Skin epidermis (tissue), 12 donors: ENCODE measurements around the gene BMP8B.
"Not testable (repeated sequence)": the region's sequence is repeated elsewhere in the genome, so short reads cannot be mapped to it uniquely, and the experiment has no call there.

ENCODE experiments used
- H3K27ac ChIP-seq, 21 experiments: fragments of 200-600 bp; sonication (generic) in 11 of 21; one replicate each; pipeline ENCODE4 v1.5.0; 2020; ENCODE audit warnings: mild to moderate bottlenecking in 3 of 21, inconsistent platforms in 2 of 21, moderate library complexity in 2 of 21
- H3K4me3 ChIP-seq, 7 experiments: fragments of 200-600 bp; sonication (generic) in 2 of 7; one replicate each; pipeline ENCODE4 v1.5.0; 2020; ENCODE audit warnings: inconsistent platforms in 2 of 7, mild to moderate bottlenecking in 2 of 7, moderate library complexity in 1 of 7

The BMP8B gene

GRCh38 chr1:39788758-39789570 is at the start of gene BMP8B:
Gene BMP8B (minus strand): TSS chr1:39788865. CDS start chr1:39788485, 380 bp downstream.
- peak within 1 kb of the TSS; percentile 27 to 59 (median 39) for H3K4me3 ChIP-seq
- H3K27ac ChIP-seq: peak within 1 kb of the TSS in 8 of 21 experiments; percentile 24 to 56 (median 40)

- Histone ChIP-seq H3K27ac (peak overlapping the region in 1 of 21 experiments; percentile 18), H3K4me3 (no peak overlapping the region)
Measured at GRCh38 chr1:39836595-39837110, 48.0 kb upstream of the BMP8B start.

DNA sequence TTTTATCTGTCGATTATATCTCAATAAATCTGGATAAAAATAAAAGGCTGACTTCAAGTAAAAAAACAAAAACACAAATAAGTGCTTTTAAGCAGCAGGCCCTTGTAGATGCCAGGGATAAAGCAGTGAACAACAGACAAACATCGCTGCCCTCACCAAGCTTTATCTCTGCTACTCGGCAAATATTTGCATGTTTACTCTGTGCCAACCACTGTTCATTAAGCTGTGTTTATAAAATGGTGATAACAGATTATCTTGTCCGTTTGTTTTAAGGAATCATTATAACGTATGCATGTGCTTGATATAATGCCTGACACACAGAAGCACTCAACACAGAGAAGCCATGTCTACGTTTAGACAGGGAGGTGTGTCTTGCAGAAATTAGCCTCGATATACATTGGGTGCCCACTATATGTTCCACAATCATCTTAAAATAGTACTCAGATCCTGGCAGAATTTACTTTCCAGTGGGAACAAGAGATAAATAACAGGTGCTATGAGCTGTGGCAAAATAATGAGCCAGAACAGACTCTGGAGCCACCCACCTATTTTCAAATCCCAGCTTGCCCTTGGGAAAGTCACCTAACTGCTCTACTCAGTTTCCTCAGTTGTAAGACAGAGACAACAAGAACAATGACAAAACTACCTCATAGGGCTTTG is 47.4 kb upstream of the BMP8B start:
- Histone ChIP-seq H3K27ac (no peak overlapping the region), H3K4me3 (no peak overlapping the region)

GRCh38 chr1:39835110-39835509 is 46.4 kb upstream of the BMP8B start:
- no peak overlapping the region for H3K27ac ChIP-seq
- no peak overlapping the region for H3K4me3 ChIP-seq

GRCh38 chr1:39833621-39834385 is 45.1 kb upstream of the BMP8B start:
- H3K4me3 ChIP-seq: no peak overlapping the region
- no peak overlapping the region for H3K27ac ChIP-seq

DNA sequence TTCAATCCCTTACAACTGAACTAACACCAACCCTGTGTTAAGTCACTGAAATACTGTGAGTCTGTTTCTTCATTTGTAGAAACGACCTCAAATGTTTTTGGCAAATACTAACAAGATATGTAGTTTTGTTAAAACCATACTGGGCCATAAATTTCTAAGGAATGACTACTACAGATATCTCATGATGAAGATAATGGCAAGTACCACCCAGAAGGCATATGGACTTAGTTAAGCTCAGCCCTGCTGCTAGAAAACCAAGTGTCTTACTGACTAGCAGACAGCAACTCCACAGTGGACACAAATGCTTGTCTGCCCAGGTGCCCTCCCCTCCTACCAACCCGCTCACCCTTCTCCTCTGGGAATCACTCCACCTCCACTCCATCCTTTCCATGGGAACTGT is 44.5 kb upstream of the BMP8B start:
- Histone ChIP-seq H3K27ac (peak overlapping the region in 2 of 21 experiments; percentile 27 to 44), H3K4me3 (no peak overlapping the region)

- no peak overlapping the region for H3K27ac ChIP-seq
- no peak overlapping the region for H3K4me3 ChIP-seq
Measured at GRCh38 chr1:39832294-39832693, 43.6 kb upstream of the BMP8B start.

DNA sequence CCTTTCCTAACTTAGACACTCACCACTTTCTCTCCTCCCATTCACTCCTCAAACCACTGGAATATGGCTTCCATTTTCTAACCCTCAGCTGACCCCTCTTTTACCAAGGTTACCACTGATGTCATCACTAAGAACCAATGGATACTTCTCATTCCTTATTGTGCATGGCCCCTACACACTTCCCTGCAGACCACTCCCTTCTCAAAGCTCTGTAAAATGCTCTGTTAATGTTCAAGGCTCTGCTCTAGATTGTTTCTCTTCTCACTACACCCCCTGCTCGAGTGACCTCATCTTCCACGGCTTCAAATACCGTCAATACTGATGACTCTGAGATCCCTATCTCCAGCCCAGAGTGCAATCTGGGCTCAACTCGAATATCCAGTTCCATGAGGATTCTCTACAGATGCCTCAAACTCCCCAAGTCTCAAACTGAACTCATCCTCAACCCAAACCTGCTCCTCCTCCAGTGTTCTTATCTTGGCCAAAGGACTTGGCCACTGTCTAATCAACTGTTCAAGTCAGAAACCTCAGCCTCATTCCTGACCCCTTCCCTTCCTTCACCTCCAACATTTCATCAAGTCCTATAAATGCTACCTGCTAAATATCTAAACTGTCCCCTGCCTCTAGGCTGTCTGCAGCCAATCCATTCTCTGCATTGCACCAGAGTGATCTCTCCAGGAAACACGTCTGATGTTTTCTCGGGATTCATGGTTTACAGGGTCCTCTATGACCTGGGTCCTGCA is 41.3 kb upstream of the BMP8B start:
- no peak overlapping the region for H3K4me3 ChIP-seq

DNA sequence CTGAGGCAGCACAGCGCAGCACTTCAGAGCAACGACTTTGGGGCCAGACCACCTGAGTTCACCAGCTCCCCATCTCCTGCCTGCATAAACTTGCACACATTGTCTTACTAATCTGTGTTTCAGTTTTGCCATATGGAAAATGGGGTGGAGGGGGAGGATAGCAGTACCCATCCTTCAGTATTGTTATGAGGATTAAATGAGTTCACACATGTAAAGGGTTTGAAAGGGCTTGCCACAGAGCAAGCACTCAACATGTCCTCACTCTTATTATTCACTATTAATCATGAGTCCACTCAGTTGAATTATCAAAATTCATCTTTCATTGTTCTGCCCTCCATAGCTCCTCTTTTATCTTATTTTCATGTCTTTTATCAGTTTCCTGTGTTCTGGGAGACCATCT is 40.1 kb upstream of the BMP8B start:
- Histone ChIP-seq H3K27ac (no peak overlapping the region), H3K4me3 (no peak overlapping the region)

More for the DNA sequence above, 41.3 kb upstream of the BMP8B start:
- peak overlapping the region in 3 of 21 experiments; percentile 25 to 58 (median 49) for H3K27ac ChIP-seq

- not testable (repeated sequence) for H3K4me3 ChIP-seq, H3K27ac ChIP-seq
Measured at GRCh38 chr1:39828255-39828654, 39.6 kb upstream of the BMP8B start.

DNA sequence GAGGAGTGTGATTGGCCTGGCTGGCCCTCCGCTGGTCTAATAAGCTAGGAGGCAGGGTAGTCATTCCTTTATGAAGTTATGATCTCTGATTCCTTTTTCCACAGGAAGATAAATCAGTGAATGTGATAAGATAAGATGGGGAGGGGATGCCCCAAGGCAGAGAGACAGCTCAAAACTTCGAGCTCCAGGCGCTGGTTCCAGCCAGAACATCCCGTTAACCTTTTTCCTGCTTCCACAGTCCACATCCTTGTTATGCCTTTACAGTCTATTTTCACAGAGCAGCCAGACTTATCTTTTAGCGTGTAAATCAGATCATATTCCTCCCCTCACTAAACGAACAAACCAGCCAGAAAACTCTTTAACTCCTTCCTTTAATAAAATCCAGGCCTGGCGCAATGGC is 38.5 kb upstream of the BMP8B start:
- H3K4me3 ChIP-seq: no peak overlapping the region
- no peak overlapping the region for H3K27ac ChIP-seq

DNA sequence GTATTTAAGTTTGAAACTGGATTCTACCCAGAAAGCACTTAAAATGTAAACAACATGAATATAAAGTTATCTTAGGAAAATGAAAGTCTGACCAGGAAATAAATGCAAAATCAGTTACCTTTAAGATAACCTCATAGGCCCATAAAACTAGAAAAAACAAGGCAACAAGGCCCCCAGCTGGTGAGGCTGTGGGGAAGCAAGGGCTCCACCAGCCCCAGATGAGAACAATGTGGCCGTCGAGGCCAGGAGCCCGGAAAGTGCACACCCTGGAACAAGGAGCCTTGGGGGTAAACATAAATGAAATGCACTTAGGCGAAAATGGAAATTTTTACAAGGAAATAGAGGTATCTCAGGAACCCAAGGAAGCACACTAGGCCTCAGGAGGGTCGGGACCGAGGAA is 37.9 kb upstream of the BMP8B start:
- H3K4me3 ChIP-seq: no peak overlapping the region
- no peak overlapping the region for H3K27ac ChIP-seq

DNA sequence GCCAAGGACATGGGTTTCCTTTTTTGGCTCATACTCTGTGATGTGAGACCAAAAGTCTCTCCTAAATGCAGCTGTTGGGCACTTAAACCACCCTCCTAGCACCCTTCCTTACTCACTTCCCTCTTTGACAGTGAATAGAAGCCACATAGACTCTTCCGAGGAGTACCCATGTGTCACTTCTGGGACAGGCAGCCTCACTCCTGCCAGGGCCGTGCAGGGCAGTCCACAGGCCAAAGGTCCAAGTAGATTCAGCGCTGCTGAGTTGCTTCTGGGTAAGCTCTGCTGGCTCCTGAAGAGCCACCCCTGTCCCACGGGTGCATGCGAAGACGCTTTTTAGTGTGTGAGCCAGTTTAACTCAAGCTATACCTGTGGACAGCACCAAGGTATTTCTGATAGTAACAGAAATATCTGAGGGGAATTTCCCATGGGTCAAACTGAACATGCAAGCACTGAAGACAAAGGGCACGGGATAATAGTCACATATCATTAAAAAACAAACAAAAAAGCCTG is 36.8 kb upstream of the BMP8B start:
- Histone ChIP-seq H3K4me3 (no peak overlapping the region), H3K27ac (peak overlapping the region in 1 of 21 experiments; percentile 5)

GRCh38 chr1:39823450-39823849 is 34.8 kb upstream of the BMP8B start:
- H3K27ac ChIP-seq, H3K4me3 ChIP-seq: not testable (repeated sequence)

- Histone ChIP-seq H3K4me3 (no peak overlapping the region), H3K27ac (no peak overlapping the region)
Measured at GRCh38 chr1:39822146-39822545, 33.5 kb upstream of the BMP8B start.

DNA sequence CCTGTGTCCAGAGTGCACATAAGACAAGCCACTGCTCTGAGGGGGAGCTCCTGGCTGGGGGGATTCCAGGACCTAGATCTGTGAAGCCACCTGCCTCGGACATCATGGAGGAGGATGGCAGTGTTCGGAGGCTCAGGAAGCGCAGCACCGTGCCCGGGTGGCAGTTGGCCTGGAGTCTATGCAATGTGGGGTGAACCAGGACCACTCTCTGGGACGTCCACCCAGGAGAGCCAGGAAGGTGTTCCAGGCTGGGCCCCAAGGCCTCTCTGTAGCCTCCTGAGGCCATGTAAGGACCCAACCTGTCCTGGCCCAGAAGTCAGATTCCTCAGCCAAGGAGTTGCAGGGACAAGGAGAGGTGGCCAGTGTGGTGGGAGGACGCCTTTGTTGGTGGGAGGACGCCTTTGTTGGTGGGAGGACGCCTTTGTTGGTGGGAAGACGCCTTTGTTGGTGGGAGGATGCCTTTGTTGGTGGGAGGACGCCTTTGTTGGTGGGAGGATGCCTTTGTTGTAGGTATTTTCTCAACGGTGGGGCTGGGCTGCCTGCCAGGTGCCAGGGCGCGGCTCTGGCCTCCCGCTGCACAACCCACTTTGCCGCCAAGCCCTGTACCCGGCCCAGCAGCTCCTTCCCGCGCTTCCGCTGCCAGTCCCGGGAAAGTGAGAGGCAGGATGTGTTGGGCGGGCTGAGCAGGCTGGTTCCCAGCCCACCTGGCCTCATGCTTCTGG is 30.6 kb upstream of the BMP8B start:
- Histone ChIP-seq H3K4me3 (no peak overlapping the region), H3K27ac (peak overlapping the region in 1 of 21 experiments; percentile 4)

GRCh38 chr1:39818482-39818881 is 29.8 kb upstream of the BMP8B start:
- H3K27ac ChIP-seq: peak overlapping the region in 3 of 21 experiments; percentile 4 to 52 (median 28)
- H3K4me3 ChIP-seq: no peak overlapping the region

DNA sequence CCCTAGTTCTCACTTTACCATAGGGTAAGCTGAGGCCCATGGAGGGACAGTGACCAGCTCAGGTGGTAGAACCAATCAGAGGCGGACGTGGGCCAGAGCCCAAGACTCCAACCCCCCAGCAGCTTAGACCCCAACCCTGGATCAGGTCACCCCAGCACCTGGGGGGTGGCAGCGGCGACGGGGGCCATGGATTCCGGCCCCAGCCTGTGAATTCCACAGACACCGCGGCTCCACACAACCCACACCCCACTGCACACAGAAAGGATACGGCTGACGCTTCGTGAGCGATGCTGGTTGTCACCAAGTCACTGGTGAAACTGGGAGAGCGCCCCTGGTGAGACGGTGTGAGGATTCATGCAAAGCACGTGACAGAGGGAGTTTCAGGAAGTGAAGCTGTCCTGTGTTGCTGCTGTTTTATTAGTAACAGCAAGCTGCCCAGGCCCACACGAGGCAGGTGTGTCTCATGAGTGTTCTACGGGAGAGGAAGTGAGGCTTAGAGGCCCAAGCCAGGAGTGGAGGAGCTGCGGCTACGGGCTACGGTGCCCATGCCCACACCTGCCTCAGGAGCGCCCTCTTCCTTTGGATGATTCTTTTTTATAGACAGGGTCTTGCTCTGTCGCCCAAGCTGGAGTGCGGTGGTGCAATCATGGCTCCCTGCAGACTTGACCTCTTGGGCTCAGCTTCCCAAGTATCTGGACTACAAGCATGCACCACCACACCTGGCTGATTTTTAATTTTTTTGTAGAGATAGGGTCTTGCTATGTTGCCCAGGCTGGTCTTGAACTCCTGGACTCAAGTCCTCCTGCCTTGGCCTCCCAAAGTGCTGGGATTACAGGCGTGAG is 28.6 kb upstream of the BMP8B start:
- Histone ChIP-seq H3K27ac (peak overlapping the region in 10 of 21 experiments; percentile 15 to 63 (median 30)), H3K4me3 (peak overlapping the region in 1 of 7 experiments; percentile 12)
